ENCODE data around the gene KIF5C.

DNA sequence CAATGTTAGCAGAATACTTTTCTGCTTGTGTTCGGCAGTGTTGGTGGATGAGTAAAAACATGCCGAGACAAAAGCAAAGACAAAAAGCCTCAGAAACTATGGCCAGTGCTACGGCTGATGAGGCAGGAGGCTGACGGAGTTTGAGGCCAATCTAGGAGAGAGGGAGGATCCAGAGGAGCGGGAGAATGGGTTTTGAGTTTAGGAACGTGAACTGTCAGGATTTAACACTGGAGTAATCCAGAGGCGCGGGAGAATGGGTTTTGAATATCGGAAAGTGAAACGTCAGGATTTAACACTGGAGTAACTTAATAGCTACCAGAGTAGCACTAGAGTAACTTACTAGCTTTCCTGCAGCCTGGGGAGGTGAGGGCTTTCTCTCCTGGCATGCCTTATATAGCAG lies 200.8 kb downstream of the KIF5C start:
- TF ChIP-seq, protein P1, sequence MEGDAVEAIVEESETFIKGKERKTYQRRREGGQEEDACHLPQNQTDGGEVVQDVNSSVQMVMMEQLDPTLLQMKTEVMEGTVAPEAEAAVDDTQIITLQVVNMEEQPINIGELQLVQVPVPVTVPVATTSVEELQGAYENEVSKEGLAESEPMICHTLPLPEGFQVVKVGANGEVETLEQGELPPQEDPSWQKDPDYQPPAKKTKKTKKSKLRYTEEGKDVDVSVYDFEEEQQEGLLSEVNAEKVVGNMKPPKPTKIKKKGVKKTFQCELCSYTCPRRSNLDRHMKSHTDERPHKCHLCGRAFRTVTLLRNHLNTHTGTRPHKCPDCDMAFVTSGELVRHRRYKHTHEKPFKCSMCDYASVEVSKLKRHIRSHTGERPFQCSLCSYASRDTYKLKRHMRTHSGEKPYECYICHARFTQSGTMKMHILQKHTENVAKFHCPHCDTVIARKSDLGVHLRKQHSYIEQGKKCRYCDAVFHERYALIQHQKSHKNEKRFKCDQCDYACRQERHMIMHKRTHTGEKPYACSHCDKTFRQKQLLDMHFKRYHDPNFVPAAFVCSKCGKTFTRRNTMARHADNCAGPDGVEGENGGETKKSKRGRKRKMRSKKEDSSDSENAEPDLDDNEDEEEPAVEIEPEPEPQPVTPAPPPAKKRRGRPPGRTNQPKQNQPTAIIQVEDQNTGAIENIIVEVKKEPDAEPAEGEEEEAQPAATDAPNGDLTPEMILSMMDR (conservative IDR thresholded peaks at IDR 0.05), result no peak
- TF ChIP-seq ZFX (IDR thresholded peaks at IDR 0.05), result no peak

All from C4-2B (cell line).